Peyer's patch (tissue), 4 donors: ENCODE results near the gene PCDHB4.

Experiments used
- CTCF ChIP-seq, 6 experiments: fragments of 450-650 bp in 4 of 6; fragments of 200-600 bp in 2 of 6; sonication (generic) in 1 of 6; IDR thresholded peaks; one replicate each; pipeline ENCODE4 v1.5.1; 2017 to 2019; ENCODE audit warnings: antibody characterized with exemption in 6 of 6, mild to moderate bottlenecking in 3 of 6, moderate library complexity in 1 of 6
- POLR2A ChIP-seq, 2 donors: fragments of 450-650 bp; IDR thresholded peaks; one replicate each; pipeline ENCODE4 v1.5.1; 2017; ENCODE audit warnings: antibody characterized with exemption in 2 of 2, mild to moderate bottlenecking in 2 of 2, moderate library complexity in 2 of 2

GRCh38 chr5:141119250-141119649 is 2.4 kb upstream of the PCDHB4 start:
- TF ChIP-seq CTCF (IDR thresholded peaks at IDR 0.05) (no peak), POLR2A (IDR thresholded peaks at IDR 0.05) (no peak)
